HEK293 (cell line): ENCODE results near the gene THBS3.
"Not testable (repeated sequence)": the region's sequence is repeated elsewhere in the genome, so short reads cannot be mapped to it uniquely, and the experiment has no call there.

Experiments used
- CTCF ChIP-seq: fragments of 450-650 bp; formaldehyde crosslinking; IDR thresholded peaks from 2 replicates; pipeline ENCODE4 v1.5.1; 2016; ENCODE audit warnings: missing biosample characterization, missing genetic modification characterization
- TCF7L2 ChIP-seq: IDR thresholded peaks from 2 replicates; pipeline ENCODE4 v1.6.1; 2011; ENCODE audit warnings: low read depth, mild to moderate bottlenecking, inconsistent platforms, low read length, moderate library complexity, borderline replicate concordance
- ZBTB26 ChIP-seq: fragments of 450-650 bp; formaldehyde crosslinking; optimal IDR thresholded peaks from 2 replicates; pipeline ENCODE3; 2016; ENCODE audit warnings: missing biosample characterization, mild to moderate bottlenecking, missing genetic modification characterization
- ZFP37 ChIP-seq: fragments of 450-650 bp; formaldehyde crosslinking; IDR thresholded peaks from 2 replicates; pipeline ENCODE4 v1.5.1; 2016; ENCODE audit warnings: missing biosample characterization, missing genetic modification characterization
- ZNF561 ChIP-seq: fragments of 450-650 bp; IDR thresholded peaks from 2 replicates; pipeline ENCODE4 v1.5.1; 2018; ENCODE audit warnings: missing biosample characterization, missing genetic modification characterization, borderline replicate concordance
- TF ChIP-seq, protein P1 (sequence below): fragments of 450-650 bp; formaldehyde crosslinking; IDR thresholded peaks from 2 replicates; pipeline ENCODE4 v1.5.1; 2016; ENCODE audit warnings: missing biosample characterization, missing genetic modification characterization

DNA sequence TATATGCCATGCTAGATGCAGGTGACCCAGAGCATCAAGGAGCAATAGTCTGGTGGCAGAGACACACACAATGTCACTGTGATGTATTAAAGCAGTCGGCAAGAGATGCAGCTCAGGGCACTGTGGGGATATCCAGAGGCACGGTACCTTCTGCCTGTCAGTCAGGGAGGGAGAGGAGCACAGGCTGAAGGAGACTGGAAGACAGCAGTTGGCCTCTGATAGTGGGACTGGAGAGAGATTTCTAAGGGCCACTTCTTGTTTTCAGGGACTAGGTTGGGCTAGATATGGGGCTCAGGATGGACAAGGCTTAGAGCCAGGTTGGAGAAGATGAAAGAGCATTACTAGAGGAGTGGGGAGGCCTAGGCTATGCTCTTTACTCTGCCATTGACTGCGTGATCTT is 23.6 kb upstream of the THBS3 start:
- TF ChIP-seq, protein P1, sequence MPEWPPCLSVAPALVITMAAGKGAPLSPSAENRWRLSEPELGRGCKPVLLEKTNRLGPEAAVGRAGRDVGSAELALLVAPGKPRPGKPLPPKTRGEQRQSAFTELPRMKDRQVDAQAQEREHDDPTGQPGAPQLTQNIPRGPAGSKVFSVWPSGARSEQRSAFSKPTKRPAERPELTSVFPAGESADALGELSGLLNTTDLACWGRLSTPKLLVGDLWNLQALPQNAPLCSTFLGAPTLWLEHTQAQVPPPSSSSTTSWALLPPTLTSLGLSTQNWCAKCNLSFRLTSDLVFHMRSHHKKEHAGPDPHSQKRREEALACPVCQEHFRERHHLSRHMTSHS (tag by site-specific recombination) = not testable (repeated sequence)
- not testable (repeated sequence) for TF ChIP-seq CTCF (tag by site-specific recombination); ZFP37; TCF7L2; ZNF561 (tag by site-specific recombination); ZBTB26 (tag by site-specific recombination)
